DND-41 (cell line): Measurements from ENCODE around the gene RNF10.

Experiments used
- ATAC-seq: fragments of 200-7000 bp; cut with Tn5 transposase; 3 replicates; pipeline ENCODE4 v1.9.1; 2021; ENCODE audit warnings: low read depth; ENCODE audit not compliant: insufficient read depth
- DNase-seq: peaks from one replicate; pipeline ENCODE4 v3.0.0-alpha.2; 2020
- H2AFZ ChIP-seq: 2 replicates; pipeline ENCODE4 v1.6.0; 2012; ENCODE audit warnings: low read depth, low read length
- H3K27ac ChIP-seq: 2 replicates; pipeline ENCODE4 v1.5.1; 2012; ENCODE audit warnings: low read length, inconsistent platforms
- H3K27me3 ChIP-seq: fragments of 200-600 bp; sonication (generic); 2 replicates; pipeline ENCODE4 v1.6.0; 2012; ENCODE audit warnings: low read length, mild to moderate bottlenecking, inconsistent platforms; ENCODE audit not compliant: insufficient read depth, poor library complexity
- H3K36me3 ChIP-seq: 2 replicates; pipeline ENCODE4 v1.5.1; 2012; ENCODE audit warnings: low read length, inconsistent platforms; ENCODE audit not compliant: insufficient read depth
- H3K4me1 ChIP-seq: 2 replicates; pipeline ENCODE4 v1.5.1; 2012; ENCODE audit warnings: mild to moderate bottlenecking, low read length; ENCODE audit not compliant: insufficient read depth
- H3K4me2 ChIP-seq: 2 replicates; pipeline ENCODE4 v1.6.0; 2012; ENCODE audit warnings: mild to moderate bottlenecking, moderate library complexity, low read length, inconsistent platforms; ENCODE audit not compliant: insufficient read depth
- H3K4me3 ChIP-seq, 2 experiments: fragments of 200-600 bp in 1 of 2; shearing (Covaris generic) in 1 of 2; 2 replicates each; pipeline ENCODE4 v1.5.1; 2012 to 2016; ENCODE audit warnings: inconsistent platforms in 2 of 2, low read length in 2 of 2, mild to moderate bottlenecking in 2 of 2, low read depth in 1 of 2, moderate library complexity in 1 of 2
- H3K79me2 ChIP-seq: 2 replicates; pipeline ENCODE4 v1.6.0; 2012; ENCODE audit warnings: low read length, inconsistent platforms; ENCODE audit not compliant: insufficient read depth
- H3K9ac ChIP-seq: 2 replicates; pipeline ENCODE4 v1.6.0; 2012; ENCODE audit warnings: low read depth, mild to moderate bottlenecking, inconsistent platforms, low read length, moderate library complexity
- H3K9me3 ChIP-seq: 2 replicates; pipeline ENCODE4 v1.5.1; 2012; ENCODE audit warnings: low read length, moderate library complexity, mild to moderate bottlenecking, inconsistent platforms; ENCODE audit not compliant: insufficient read depth, severe bottlenecking
- H4K20me1 ChIP-seq: 2 replicates; pipeline ENCODE4 v1.6.0; 2012; ENCODE audit warnings: low read length; ENCODE audit not compliant: insufficient read depth
- CTCF ChIP-seq: IDR thresholded peaks from 2 replicates; pipeline ENCODE4 v1.5.1; 2012; ENCODE audit warnings: borderline replicate concordance, low read length, moderate library complexity, mild to moderate bottlenecking; ENCODE audit not compliant: poor library complexity, severe bottlenecking; ENCODE audit errors: extremely low read depth
- EZH2 ChIP-seq: IDR thresholded peaks from 3 replicates; pipeline ENCODE4 v1.6.1; 2012; ENCODE audit warnings: borderline replicate concordance, low read depth, mild to moderate bottlenecking, moderate library complexity, low read length, inconsistent platforms; ENCODE audit not compliant: severe bottlenecking

The RNF10 gene

GRCh38 chr12:120580787-120581723, 46.9 kb downstream of the RNF10 start, which contains the start of gene POP5:
Gene POP5 (minus strand): TSS chr12:120581402. CDS start chr12:120581362, 40 bp downstream.
- no peaks in the 10 kb centered on the region for H3K9me3 ChIP-seq
- peak within 1 kb of the TSS; percentile 96 for H2AFZ ChIP-seq
- peak within 1 kb of the TSS; percentile 84 to 96 for H3K4me3 ChIP-seq
- TF ChIP-seq CTCF (no peak), EZH2 (no peak)
- peak within 1 kb of the TSS; percentile 87 for H3K4me2 ChIP-seq
- H3K27ac ChIP-seq = peak within 1 kb of the TSS; percentile 78
- peaks cover 37% of the 10 kb centered on the region for H3K36me3 ChIP-seq
- H4K20me1 ChIP-seq = 0 out of 2 replicates have a peak, but pooled peaks cover 5% of the 10 kb centered on the region
- peak; percentile 97 for ATAC-seq
- peak within 1 kb of the TSS; percentile 78 for H3K9ac ChIP-seq
- no peaks in the 10 kb centered on the region for H3K27me3 ChIP-seq
- DNase-seq = peak; percentile 94
- H3K4me1 ChIP-seq = peaks cover 42% of the 10 kb centered on the region
- peaks cover 14% of the 10 kb centered on the region for H3K79me2 ChIP-seq

GRCh38 chr12:120581998-120582397, 47.8 kb downstream of the RNF10 start:
- H3K4me1 ChIP-seq = peaks cover 42% of the 10 kb centered on the region
- TF ChIP-seq EZH2 = no peak
- H3K4me3 ChIP-seq = peak overlapping the region; percentile 84 to 96
- no peaks in the 10 kb centered on the region for H3K9me3 ChIP-seq
- H2AFZ ChIP-seq = peak overlapping the region; percentile 96
- peaks cover 14% of the 10 kb centered on the region for H3K79me2 ChIP-seq
- H3K27me3 ChIP-seq = no peaks in the 10 kb centered on the region
- H3K4me2 ChIP-seq = peak overlapping the region; percentile 87
- H3K27ac ChIP-seq = peak overlapping the region; percentile 65; the same call in 1 of the 2 replicates
- H3K36me3 ChIP-seq = peaks cover 28% of the 10 kb centered on the region
- ATAC-seq (no peak), DNase-seq (no peak)
- H4K20me1 ChIP-seq = 0 out of 2 replicates have a peak, but pooled peaks cover 5% of the 10 kb centered on the region
- H3K9ac ChIP-seq = peak overlapping the region; percentile 78

- Histone ChIP-seq H3K9me3 (no peaks in the 10 kb centered on the region), H3K27ac (no peak overlapping the region), H3K4me1 (peaks cover 42% of the 10 kb centered on the region), H3K4me2 (peak overlapping the region; percentile 55), H3K79me2 (peaks cover 14% of the 10 kb centered on the region), H2AFZ (peak overlapping the region; percentile 74), H3K27me3 (no peaks in the 10 kb centered on the region), H3K36me3 (peaks cover 12% of the 10 kb centered on the region), H4K20me1 (0 out of 2 replicates have a peak, but pooled peaks cover 5% of the 10 kb centered on the region), H3K9ac (no peak overlapping the region), H3K4me3 (no peak overlapping the region)
- ATAC-seq (peak; percentile 25; the same call in 1 of the 3 replicates), DNase-seq (peak; percentile 78)
- TF ChIP-seq EZH2 (no peak), CTCF (peak; percentile 92)
These were observed 49.4 kb downstream of the RNF10 start for GRCh38 chr12:120583478-120584030.
